Panc1 (cell line): ENCODE measurements around the gene ECI1.

Source experiments
- CTCF ChIP-seq: fragments of 450-650 bp; IDR thresholded peaks from 2 replicates; pipeline ENCODE4 v1.5.1; 2017; ENCODE audit warnings: mild to moderate bottlenecking
- POLR2AphosphoS5 ChIP-seq: IDR thresholded peaks from 2 replicates; pipeline ENCODE4 v1.6.1; 2012; ENCODE audit warnings: mild to moderate bottlenecking, low read depth, low read length, moderate library complexity
- REST ChIP-seq, 2 experiments: IDR thresholded peaks; 2 replicates each; pipeline ENCODE4 v1.6.1; 2011 to 2012; ENCODE audit warnings: low read depth in 2 of 2, control low read depth in 1 of 2, low read length in 1 of 2, mild to moderate bottlenecking in 1 of 2, moderate library complexity in 1 of 2; ENCODE audit not compliant: insufficient read depth in 1 of 2

GRCh38 chr16:2282866-2283555 lies 31.6 kb upstream of the ECI1 start:
- TF ChIP-seq CTCF (no peak), REST (IDR thresholded peaks at IDR 0.05; ENCODE audit: insufficient read depth in 1 of 2, low read depth in 2 of 2, low read length in 1 of 2) (no peak), POLR2AphosphoS5 (no peak)
